ENCODE results near the gene LIPF.

GRCh38 chr10:88642963-88643362, 21.3 kb upstream of the LIPF start:
- TF ChIP-seq CTCF (IDR thresholded peaks at IDR 0.05) (no peak), POLR2A (IDR thresholded peaks at IDR 0.05) (no peak)

All from adrenal gland (tissue), 5 donors.